ENCODE data around the gene PANK1.
A peak's percentile ranks its signal among the peaks of the same experiment; 100 is the strongest.
"Not testable (repeated sequence)": the region's sequence is repeated elsewhere in the genome, so short reads cannot be mapped to it uniquely, and the experiment has no call there.

Gene PANK1

GRCh38 chr10:89651916-89652573, 7.0 kb upstream of the PANK1 start:
- DNase-seq = no peak

- no peak for DNase-seq
Observed at GRCh38 chr10:89651205-89651915, 6.3 kb upstream of the PANK1 start.

GRCh38 chr10:89649051-89649450, 4.0 kb upstream of the PANK1 start:
- DNase-seq = no peak

- DNase-seq = no peak
Observed at GRCh38 chr10:89648074-89648473, 3.0 kb upstream of the PANK1 start.

- DNase-seq = no peak
Observed at GRCh38 chr10:89646889-89647657, 2.0 kb upstream of the PANK1 start.

- no peak for DNase-seq
Observed at GRCh38 chr10:89645742-89646172, 715 bp upstream of the PANK1 start.

GRCh38 chr10:89644691-89644966, 413 bp downstream of the PANK1 start:
- DNase-seq = no peak

- peak; percentile 45 for DNase-seq
Observed at GRCh38 chr10:89643812-89644690, 991 bp downstream of the PANK1 start.

GRCh38 chr10:89643431-89643811, 1.6 kb downstream of the PANK1 start:
- no peak for DNase-seq

- DNase-seq = no peak
Observed at GRCh38 chr10:89642193-89642592, 2.8 kb downstream of the PANK1 start.

- DNase-seq = no peak
Observed at GRCh38 chr10:89640241-89640640, 4.8 kb downstream of the PANK1 start.

- DNase-seq = no peak
Observed at GRCh38 chr10:89639326-89639725, 5.7 kb downstream of the PANK1 start.

GRCh38 chr10:89637113-89637512, 7.9 kb downstream of the PANK1 start:
- no peak for DNase-seq

- DNase-seq = no peak
Observed at GRCh38 chr10:89634637-89635036, 10.4 kb downstream of the PANK1 start.

GRCh38 chr10:89633484-89633883, 11.6 kb downstream of the PANK1 start:
- DNase-seq = no peak

- no peak for DNase-seq
Observed at GRCh38 chr10:89632824-89633223, 12.2 kb downstream of the PANK1 start.

- DNase-seq = no peak
Observed at GRCh38 chr10:89627830-89628229, 17.2 kb downstream of the PANK1 start.

- no peak for DNase-seq
Observed at GRCh38 chr10:89625041-89625765, 19.8 kb downstream of the PANK1 start.

GRCh38 chr10:89624020-89624419, 21.0 kb downstream of the PANK1 start:
- no peak for DNase-seq

- DNase-seq = no peak
Observed at GRCh38 chr10:89622151-89622550, 22.9 kb downstream of the PANK1 start.

GRCh38 chr10:89621438-89621837, 23.6 kb downstream of the PANK1 start:
- no peak for DNase-seq

GRCh38 chr10:89620296-89620695, 24.7 kb downstream of the PANK1 start:
- not testable (repeated sequence) for DNase-seq
